Muscle of arm (tissue), 12 donors: ENCODE data around the gene TULP4. TPM values are rescaled to one million over a fixed set of nuclear protein-coding genes. Genes with fewer than 3 reads are reported as not detected.

Experiments used
- DNase-seq: peaks from one replicate; pipeline ENCODE4 v3.0.0-alpha.2; 2013
- polyA plus RNA-seq, 12 donors: library from polyadenylated mRNA; unstranded; fragments of 120-200 nt; gene quantifications; one replicate each; pipeline ENCODE4 v1.2.1, GENCODE V29; 2013; ENCODE audit not compliant: insufficient read length in 12 of 12

TULP4 gene
- polyA plus RNA-seq, 12 donors, result 9.9 to 36.3 (median 19.0) TPM

DNA sequence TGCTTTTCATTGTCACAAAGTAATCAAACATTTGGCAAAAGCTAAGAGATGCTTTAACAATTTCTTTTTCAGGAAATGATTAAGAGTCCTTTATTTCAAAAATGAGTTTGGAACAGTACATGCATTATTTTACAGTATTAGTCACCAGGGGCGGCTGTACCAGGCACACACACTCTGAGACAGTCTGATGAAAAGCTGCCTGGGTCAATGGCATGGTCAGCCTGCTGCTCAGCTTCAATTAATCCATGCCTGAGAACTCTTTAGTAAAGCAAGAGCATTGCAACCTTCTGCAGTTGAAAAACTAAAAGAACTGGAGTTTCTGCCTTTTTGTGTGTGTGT lies 105.5 kb downstream of the TULP4 start:
- DNase-seq, result no peak

DNA sequence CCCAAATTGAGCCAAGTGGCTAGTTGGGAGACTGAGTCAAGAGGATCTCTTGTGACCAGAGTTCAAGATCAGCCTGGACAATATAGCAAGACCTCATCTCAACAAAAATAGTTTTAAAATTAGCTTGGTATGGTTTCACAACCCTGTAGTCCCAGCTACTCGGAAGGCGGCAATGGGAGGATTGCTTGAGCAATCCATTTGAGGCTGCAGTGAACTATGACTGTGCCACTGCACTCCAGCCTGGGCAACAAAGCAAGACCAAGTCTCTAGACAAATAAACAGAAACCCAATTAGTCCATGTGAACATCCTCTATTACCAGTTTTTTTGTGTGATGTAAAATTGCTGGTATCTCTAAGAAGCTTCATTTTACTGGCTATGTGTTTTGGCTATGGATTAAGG lies 106.2 kb downstream of the TULP4 start:
- DNase-seq, result no peak

DNA sequence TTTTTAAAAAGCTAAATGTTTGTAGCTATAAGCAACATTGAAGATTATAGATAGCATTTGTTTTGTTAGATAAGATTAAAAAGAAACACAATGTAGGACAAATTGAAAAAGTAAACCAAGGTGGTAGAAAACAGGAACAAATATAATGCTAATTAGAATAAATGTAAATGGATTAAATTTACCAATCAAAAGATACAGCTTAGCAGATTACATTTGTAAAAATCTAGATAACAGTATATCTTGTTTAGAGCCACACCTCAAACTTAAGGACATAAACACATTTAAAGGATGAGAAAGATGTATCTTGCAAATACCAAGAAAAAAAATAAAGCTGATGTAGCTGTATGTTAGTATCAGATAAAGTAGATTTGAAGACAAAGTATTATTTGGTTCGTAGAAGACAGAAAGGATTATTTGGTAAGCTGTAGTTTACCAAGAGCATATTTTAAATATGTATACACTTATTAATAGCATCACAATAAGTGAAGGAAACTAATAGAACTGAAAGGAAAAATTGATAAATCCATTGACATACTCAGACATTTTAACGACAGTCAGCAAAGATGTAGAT lies 107.2 kb downstream of the TULP4 start:
- no peak for DNase-seq

DNA sequence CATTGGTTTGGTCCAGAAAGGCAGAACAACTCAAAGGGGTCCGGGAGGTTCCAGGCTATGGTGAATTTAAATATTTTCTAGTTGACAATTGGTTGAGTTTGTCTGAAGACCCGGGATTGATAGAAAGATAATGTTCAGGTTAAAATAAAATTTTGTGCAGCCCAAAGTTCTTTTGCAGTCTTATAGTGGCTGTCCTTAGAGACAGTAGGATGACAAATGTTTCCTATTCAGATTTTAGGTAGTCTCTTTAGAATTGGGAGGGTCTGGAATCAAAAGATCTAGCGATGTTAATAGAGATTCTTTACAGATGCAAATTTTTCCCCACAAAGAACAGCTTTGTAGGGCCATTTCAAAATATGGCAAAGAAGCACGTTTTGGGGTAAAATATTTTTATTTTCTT lies 109.1 kb downstream of the TULP4 start:
- no peak for DNase-seq

DNA sequence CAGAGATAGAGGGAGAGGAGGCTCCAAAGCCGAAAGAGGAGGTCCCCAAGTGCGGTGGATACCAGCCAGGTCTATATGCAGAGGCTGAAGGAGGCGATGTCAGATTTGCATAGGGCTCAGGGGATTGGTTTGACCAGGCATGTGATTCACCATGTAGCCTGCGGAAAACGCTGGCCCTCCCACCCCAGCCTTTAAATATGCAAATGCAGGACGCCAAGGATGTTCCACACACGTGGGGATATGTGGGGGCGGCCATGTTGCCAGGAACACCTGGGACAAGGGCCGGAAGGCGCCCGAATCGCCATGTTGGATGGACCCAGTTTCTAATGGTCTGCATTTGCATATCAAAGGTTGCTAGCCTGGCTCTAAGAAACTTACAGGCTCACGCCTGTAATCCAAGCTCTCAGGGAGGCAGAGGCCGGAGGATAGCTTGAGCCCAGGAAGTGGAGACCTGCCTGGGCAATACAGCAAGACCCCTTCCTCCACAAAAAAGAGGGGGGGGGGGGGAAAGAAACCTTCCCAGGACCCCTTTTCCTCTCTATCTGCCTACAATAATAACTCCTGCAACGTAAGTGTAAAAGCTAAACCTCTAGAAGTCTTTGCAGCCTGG lies 110.5 kb downstream of the TULP4 start:
- no peak for DNase-seq

DNA sequence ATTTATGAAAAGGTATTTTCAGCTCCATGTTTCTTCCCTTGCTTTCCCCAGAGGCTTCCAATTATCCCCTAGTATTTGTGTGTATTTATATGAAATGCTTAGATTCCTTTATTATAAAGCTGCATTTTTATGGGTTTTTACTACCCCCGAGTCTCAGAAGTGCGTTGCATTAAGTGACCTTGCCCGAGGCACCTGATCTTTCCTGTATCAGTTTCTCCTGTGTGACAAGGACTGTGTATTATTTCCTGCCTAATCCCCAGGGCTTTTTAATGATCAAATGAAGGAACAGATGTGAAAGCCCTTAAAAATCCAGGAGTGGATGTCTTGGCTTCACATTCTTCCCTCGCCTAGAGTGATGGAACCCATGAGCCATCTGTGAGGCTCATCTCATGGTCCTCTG lies 118.8 kb downstream of the TULP4 start:
- DNase-seq, result no peak

DNA sequence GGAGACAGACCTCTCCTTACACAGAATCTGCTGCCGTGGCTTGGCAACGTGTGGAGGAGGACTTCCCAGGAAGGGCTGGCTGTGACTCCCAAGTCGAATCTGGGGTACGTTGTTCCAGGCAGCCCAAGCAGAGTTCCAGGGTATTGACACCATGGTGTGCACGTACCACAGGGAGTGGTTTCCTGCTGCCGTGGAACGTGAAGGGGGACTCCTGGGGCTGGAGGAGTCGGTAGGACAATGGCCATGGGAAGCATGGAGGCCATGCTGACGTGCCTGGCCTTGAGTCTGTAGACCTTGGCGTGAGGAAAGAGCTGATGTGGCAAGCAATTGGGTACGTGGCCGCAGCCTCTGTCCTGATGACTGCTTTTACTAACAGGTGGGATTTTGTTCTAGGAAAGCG lies 119.3 kb downstream of the TULP4 start:
- DNase-seq, result no peak

DNA sequence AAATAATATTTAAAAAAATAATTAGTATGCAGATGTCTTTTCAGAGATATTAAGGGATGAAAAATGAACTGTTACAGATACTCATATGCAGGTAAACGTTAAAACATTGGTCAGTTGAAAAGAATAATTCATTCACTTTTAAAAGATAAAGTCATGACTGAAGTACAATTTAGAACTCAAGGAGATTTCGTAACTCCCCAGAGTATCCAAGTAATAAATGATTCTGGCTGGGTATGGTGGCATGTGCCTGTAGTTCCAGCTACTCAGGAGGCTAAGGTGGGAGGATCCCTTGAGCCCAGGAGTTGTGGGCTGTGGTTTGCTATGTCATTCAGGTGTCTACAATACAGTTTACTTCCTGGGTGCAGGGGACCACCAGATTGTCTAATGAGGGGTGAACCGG lies 125.3 kb downstream of the TULP4 start:
- no peak for DNase-seq

DNA sequence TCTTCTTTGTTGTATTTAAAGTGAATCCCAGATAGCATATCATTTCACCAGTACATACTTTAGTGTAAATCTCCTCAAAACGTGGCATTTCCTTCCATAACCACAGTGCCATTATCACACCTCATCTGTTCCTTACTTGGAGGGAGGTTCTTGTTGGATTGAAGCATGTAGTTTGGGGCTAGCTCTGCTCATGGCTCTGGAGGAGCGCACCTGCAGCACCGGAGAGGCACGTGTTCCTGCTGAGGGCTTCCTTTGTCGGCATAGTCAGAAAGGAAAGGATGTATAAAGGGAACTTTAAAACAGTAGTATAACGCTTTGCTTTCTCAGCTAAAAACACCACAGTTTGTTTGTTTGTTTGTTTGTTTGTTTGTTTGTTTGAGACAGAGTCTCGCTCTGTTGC lies 126.0 kb downstream of the TULP4 start:
- DNase-seq, result no peak

DNA sequence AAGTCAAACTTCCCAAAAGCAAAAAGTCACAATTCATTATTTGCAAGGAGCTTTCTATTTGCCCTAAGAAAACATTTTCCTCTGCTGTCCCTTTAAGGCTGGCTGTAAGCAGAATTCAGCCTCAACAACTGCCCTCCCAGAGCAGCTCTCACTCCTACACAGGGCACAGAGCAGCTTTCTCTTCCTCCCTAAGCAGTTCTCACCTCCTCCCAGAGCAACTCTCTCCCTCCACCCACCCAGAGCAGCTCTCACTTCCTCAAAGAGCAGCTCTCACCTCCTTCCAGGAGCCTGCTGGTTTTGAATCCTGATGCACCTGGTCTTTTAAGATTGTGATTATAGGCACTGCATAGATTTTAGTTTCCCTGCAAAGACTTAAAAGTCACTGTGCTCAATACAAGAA lies 127.0 kb downstream of the TULP4 start:
- DNase-seq, result no peak

DNA sequence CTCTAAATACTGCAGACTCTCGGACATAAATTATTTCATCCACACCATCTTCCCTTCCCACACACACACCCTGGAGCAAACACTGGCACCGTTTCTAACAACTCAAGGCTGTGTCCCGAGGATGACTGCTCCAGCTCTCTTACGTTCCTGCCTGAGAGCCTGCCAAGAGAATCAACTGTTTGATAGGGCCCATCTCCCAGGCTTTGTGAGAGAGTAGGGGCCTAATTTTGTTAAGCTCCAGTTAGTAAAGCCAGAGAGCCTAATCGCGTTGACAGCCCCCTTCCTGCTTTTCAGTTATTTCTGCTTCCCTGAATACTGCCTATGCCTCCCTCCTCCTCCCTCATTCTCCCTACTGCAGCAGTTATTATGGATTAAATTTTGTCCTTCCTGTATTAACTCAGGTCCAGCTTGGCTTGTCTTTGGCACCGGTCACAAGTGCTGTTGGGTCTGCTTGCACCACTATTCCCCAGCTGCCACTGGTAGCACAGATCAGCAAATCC lies 129.5 kb downstream of the TULP4 start:
- DNase-seq, result peak; percentile 71

DNA sequence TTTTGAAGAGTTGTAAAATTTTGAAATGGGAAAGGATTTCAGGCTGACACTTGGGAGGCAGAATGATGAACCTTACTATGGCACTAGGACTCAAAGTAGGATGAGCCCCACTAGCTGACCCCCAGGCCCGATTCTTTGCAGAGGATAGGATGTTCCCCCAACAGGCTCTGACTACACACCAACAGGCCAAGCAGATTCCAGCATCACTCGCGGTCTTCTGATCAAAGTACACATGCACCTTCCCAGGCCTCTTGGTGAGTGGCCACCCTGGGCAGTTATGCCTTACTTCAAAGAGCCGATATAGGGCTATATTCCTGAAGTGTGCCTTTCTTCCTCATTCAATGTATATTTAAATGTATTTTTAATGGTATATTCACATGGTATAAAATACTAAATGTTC lies 130.0 kb downstream of the TULP4 start:
- no peak for DNase-seq

DNA sequence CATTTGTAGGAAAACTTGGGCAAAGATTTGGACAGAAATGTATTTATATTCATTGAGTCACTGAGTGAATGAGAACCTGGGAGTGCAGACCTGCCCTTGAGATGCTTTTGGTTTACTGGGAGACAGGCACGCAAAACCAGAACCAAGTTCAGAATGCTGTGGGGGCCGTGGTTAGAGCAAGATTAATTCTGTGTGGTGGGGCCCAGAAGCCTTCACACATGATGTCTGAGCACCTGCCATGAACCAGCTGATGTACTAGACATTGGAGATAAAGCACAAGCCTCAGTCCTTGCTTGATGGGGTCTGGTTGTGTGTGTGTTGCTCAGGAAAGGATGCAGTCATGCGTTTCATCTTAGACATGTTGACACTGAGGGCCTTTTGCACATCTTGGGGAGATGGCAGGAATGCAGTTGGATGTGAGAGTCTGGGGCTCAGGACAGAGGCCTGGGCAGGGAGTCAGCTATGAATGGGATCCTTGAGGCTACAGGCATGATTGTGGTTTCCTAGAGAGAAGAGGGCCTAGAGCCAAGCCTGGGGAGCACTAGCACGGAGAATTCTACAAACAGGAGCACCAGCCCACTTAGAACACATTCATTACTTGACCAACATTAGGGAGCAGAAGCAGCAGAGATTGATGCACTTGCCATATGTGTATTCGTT lies 133.3 kb downstream of the TULP4 start:
- no peak for DNase-seq

DNA sequence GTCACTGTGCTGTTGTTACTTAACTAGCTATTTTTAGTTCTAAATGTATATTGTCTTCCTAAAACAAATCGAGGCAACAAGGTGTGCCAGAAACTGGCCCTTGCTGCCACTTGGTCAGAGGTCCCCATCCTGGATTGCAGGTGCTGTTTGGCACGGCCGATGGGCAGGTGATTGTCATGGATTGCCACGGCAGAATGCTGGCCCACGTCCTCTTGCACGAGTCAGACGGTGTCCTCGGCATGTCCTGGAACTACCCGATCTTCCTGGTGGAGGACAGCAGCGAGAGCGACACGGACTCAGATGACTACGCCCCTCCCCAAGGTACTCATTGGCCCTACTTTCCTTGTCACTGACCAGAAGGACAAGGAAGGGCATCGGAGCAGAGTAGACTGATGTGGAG lies 136.6 kb downstream of the TULP4 start:
- DNase-seq, result no peak

DNA sequence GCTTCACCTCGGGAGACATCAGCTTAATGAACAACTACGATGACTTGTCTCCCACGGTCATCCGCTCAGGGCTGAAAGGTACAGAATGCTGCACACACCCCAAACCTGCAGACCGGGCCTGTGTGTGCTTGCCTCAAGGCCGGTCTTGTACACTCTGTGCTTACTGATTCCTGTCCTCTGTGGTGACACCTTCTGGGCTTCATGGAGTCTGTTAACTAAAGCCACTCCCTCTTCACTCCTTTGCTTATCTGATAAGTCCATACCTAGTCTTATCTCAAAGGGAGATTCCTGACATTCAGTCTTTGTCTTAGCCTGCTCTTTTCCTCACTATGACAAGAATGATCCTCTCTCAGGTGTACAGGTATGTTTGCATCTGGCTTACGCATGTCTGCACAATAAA lies 139.9 kb downstream of the TULP4 start:
- DNase-seq, result no peak

DNA sequence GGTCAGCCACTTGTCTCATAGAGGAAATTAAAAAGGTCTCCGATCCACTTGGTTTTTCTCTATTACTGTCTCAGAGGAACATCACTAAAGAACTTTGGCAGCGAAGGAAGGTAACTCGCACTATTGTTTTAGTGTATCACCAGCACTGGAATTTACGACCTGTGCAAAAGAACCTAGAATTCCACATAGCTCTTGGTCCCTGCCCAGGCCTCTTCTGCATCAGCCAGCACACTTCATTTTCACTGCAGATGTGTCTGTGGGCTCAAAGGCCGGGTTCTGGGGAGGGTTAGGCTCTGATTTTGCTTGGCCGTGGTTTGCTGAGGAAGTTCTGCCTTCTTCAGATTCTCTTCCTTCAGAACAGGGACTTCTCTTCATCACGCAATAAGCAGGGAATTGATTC lies 144.9 kb downstream of the TULP4 start:
- DNase-seq, result peak; percentile 15

DNA sequence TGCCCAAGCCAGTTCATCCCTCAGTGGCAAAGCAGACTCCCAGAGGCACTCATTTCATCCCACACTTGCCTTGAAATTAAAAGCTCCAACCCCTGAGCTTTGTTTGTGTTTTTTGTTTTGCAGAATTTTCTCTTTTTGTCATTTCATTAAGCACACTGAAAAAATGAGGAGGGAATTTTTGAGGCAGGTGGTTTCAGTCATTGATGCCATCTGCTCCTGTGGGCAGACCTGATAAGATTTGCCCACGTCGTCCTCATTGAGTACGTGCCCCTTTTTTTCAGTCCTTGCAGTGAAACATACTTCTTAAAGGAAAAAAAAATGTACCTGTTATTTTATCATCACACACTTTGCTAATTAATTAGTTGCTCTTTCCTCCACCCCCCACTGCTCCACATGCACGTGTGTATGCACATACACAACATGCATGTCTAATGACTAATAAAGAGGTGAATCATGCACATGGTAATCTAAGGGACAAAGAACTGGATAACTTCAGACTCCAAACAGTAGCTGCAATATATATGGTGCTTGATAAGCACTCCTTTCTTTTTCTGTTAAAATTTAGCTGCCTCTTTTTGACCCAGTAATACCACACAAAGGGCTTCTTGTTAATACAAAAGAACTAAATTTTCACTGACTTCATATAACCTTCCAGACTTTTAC lies 145.5 kb downstream of the TULP4 start:
- DNase-seq, result no peak

DNA sequence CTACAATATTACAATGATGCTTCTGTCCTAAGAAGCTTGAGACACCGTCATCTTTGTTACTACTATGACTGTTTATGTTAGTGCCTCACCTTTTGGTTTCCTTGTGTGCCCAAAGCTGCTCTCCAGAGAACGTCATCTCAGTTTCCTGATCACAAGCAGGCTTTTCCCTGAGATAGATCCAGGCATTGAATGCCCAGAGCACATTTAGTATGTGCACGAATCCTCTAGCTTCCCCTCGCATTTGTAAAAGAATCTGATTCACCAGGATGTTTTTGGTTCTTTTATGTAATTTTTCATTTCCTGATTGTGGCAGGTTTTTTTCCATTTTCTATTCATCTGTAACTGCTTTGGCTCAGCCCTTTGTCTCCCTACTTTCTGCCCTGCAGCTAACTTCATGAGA lies 147.5 kb downstream of the TULP4 start:
- DNase-seq, result no peak

DNA sequence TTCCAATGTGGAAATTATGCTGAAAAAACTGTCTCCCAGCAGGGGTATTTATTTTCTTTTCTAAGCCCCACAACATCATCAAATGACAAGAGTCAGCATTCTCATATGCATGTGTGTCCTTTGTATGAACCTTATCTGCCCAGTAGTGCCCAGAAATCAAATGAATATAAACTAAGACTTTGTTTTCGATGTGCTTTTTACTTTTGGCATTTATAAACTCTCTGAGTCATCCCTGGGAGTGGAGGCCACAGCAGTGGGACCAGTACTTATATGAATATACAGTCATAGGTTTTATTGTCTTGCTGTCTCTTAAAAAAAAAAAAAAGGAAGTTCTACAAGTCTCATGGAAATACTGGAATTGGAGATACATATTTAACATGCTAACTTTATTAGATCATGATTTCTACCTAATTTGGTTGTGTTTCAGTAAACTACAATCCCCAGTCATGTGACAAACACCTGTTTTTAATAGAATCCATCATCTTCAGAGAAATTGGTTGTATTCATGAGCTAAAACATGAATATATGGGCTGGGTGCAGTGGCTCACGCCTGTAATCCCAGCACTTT lies 148.4 kb downstream of the TULP4 start:
- peak; percentile 31 for DNase-seq

DNA sequence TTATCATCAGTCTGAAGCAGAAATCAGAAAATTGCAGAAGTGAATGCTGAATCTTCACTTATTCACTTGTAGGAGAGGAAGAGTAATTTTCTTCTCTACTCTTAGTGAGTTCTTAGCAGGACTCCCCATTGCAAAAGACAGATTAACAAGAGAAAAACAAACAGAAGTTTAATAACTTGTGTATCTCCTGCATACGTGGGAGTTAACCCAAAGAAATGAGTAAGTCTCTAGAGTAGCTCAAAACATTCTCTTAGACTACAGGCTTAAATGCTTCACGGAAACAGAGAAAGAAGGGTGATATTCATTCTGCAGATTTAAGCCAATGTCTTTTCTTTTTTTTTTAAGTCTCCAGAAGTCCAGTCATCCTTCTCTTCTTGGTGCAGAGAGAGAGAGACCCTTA lies 149.7 kb downstream of the TULP4 start:
- DNase-seq, result no peak

DNA sequence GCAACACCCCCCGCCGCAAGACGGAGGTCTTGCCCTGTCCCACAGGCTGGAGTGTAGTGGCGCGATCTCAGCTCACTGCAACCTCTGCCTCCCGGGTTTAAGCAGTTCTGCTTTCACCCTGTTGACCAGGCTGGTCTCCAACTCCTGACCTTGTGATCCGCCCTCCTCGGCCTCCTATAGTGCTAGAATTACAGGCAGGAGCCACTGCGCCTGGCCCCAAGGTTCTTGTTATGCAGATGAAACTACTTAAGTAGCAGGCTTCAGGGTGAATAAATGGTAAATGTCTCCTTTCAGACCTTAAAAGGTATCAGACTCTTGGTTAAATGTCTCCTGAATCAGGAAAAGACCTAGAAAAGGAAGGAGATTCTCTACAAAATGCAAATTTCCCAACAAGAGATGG lies 152.2 kb downstream of the TULP4 start:
- no peak for DNase-seq

DNA sequence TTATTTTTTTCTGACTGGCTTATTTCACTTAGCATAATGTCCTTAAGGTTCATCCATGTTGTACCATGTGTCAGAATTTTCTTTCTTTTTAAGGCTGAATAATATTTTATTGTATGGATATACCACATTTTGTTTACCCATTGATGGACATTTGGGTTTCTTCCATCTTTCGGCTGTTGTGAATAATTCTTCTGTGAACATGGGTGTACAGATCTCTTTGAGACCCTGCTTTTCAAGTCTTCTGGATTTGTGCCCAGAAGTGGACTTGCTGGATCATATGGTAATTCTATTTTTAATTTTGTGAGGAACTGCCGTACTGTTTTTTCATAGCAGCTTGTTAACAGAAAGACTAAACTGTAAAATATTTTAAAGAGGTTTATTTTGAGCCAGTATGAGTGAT lies 153.0 kb downstream of the TULP4 start:
- DNase-seq, result no peak

DNA sequence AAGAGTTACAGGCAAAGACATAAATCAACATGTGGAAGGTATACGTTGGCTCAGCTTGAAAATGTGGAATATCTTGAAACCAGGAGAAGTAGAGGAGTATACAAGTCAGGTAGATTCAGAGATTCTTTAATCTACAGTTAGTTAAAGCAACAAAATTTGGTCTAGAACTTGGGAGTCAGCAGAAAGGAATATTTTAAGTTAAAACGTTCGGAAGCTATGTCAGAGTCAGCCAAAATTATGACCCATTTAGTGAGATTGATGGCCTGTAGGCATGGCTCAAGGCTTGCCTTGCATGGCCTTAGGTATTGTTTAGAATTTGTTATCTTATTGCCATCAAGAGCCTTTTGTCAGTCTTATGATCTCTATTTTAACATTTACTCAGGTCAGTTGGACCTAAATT lies 153.5 kb downstream of the TULP4 start:
- no peak for DNase-seq
